HL-60 (cell line): Measurements from ENCODE around the gene IBA57.

Source experiments
- CTCF ChIP-seq: IDR thresholded peaks from one replicate; pipeline ENCODE4 v1.5.1; 2011; ENCODE audit warnings: low read length, control low read depth, inconsistent platforms; ENCODE audit not compliant: insufficient read depth
- POLR2AphosphoS5 ChIP-seq: IDR thresholded peaks from 2 replicates; pipeline ENCODE4 v1.6.1; 2012; ENCODE audit warnings: low read depth
- REST ChIP-seq: IDR thresholded peaks from 2 replicates; pipeline ENCODE4 v1.6.1; 2012; ENCODE audit warnings: low read depth; ENCODE audit not compliant: insufficient replicate concordance

- TF ChIP-seq CTCF (no peak), POLR2AphosphoS5 (no peak), REST (no peak)
Measured at GRCh38 chr1:228210712-228211530, 45.3 kb downstream of the IBA57 start.
